GM10266 (cell line): Measurements from ENCODE around the gene BRCA1.
A peak's percentile ranks its signal among the peaks of the same experiment; 100 is the strongest.

ENCODE experiments used
- DNase-seq: peaks from one replicate; pipeline ENCODE4 v3.0.0; 2012; ENCODE audit errors: extremely low spot score
- CTCF ChIP-seq: IDR thresholded peaks from 2 replicates; pipeline ENCODE4 v1.5.1; 2012; ENCODE audit warnings: mild to moderate bottlenecking, low read depth; ENCODE audit not compliant: control insufficient read depth, insufficient read depth; ENCODE audit errors: missing control alignments

The BRCA1 gene

GRCh38 chr17:42997984-42998938 is 126.9 kb downstream of the BRCA1 start, which contains the start of gene RPL27:
TSS of gene RPL27 (plus strand) at chr17:42998419. CDS start at chr17:42998751, 332 bp downstream.
- peak; percentile 81 for TF ChIP-seq CTCF
- peak; percentile 89 for DNase-seq

- no peak for TF ChIP-seq CTCF
- DNase-seq = no peak
Observed at GRCh38 chr17:42997390-42997983, 127.7 kb downstream of the BRCA1 start.
